Measurements from ENCODE around the gene DVL2.

DVL2 gene

GRCh38 chr17:7177954-7178477, 56.3 kb downstream of the DVL2 start (continued):
- TF ChIP-seq ZNF350 (tag by site-specific recombination; IDR thresholded peaks at IDR 0.05) (no peak), MEIS1 (CRISPR knock-in tag; IDR thresholded peaks at IDR 0.05; ENCODE audit: borderline replicate concordance) (no peak), ZNF777 (tag by site-specific recombination; IDR thresholded peaks at IDR 0.05; ENCODE audit: borderline replicate concordance) (no peak), ZNF792 (tag by site-specific recombination; IDR thresholded peaks at IDR 0.05) (no peak), HIC1 (tag by site-specific recombination; IDR thresholded peaks at IDR 0.05) (peak; percentile 82), ZBTB26 (tag by site-specific recombination; optimal IDR thresholded peaks at IDR 0.05) (no peak), ZNF560 (tag by site-specific recombination; IDR thresholded peaks at IDR 0.05; ENCODE audit: borderline replicate concordance) (no peak), ZNF664 (tag by site-specific recombination; IDR thresholded peaks at IDR 0.05) (no peak), PATZ1 (tag by site-specific recombination; IDR thresholded peaks at IDR 0.05) (peak; percentile 85), ZNF335 (tag by site-specific recombination; conservative IDR thresholded peaks at IDR 0.05) (peak; percentile 71), HOXD13 (CRISPR knock-in tag; IDR thresholded peaks at IDR 0.05; ENCODE audit: borderline replicate concordance) (no peak), SETDB1 (IDR thresholded peaks at IDR 0.05; ENCODE audit: insufficient read length, low read length) (no peak), BCL11B (tag by site-specific recombination; IDR thresholded peaks at IDR 0.05; ENCODE audit: low read depth) (no peak), INSM2 (tag by site-specific recombination; IDR thresholded peaks at IDR 0.05) (no peak), ZNF398 (tag by site-specific recombination; IDR thresholded peaks at IDR 0.05) (peak; percentile 82), KLF1 (tag by site-specific recombination; IDR thresholded peaks at IDR 0.05) (0 out of 2 replicates have a peak, but pooled peaks have one; percentile 9), KLF10 (tag by site-specific recombination; IDR thresholded peaks at IDR 0.05) (no peak), ZNF292 (tag by site-specific recombination; IDR thresholded peaks at IDR 0.05; ENCODE audit: borderline replicate concordance, low read depth) (no peak), ZNF521 (tag by site-specific recombination; IDR thresholded peaks at IDR 0.05) (no peak), ZNF221 (tag by site-specific recombination; IDR thresholded peaks at IDR 0.05; ENCODE audit: borderline replicate concordance) (no peak), ZNF580 (tag by site-specific recombination; IDR thresholded peaks at IDR 0.05) (no peak), ZBTB8A (tag by site-specific recombination; IDR thresholded peaks at IDR 0.05) (no peak), ZNF18 (tag by site-specific recombination; IDR thresholded peaks at IDR 0.05) (no peak), ZNF324 (tag by site-specific recombination; IDR thresholded peaks at IDR 0.05) (0 out of 2 replicates have a peak, but pooled peaks have one; percentile 15), ZNF670 (tag by site-specific recombination; IDR thresholded peaks at IDR 0.05; ENCODE audit: low read depth) (no peak), ZNF645 (tag by site-specific recombination; IDR thresholded peaks at IDR 0.05) (0 out of 2 replicates have a peak, but pooled peaks have one; percentile 51), ZNF274 (IDR thresholded peaks at IDR 0.05; ENCODE audit: low read length) (no peak), ZNF274 (tag by site-specific recombination; IDR thresholded peaks at IDR 0.05; ENCODE audit: borderline replicate concordance) (no peak)

Data from HEK293 (cell line).